ENCODE data around the gene MRPL52.
"Not testable (repeated sequence)": the region's sequence is repeated elsewhere in the genome, so short reads cannot be mapped to it uniquely, and the experiment has no call there.

DNA sequence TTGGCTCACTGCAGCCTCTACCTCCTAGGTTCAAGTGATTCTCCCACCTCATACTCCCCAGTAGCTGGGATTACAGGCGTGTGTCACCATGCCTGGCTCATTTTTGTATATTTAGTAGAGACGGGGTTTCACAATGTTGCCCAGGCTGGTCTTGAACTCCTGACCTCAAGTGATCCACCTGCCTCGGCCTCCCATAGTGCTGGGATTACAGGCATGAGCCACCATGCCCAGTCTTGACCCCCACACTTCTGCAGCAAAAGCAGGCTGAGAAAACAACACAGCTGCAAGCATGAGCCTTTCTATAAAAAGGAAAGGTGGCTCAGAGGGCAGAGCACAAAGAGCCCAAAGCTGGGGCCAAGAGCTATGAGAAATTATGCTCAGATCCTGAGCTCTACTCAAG, 30.7 kb downstream of the MRPL52 start:
- TF ChIP-seq POLR2A (IDR thresholded peaks at IDR 0.05; ENCODE audit: low read depth, low read length); TAF1 (IDR thresholded peaks at IDR 0.05; ENCODE audit: borderline replicate concordance, low read depth, low read length): not testable (repeated sequence)
